IPS DF 19.7 (cell line): ENCODE results near the gene MCC.

Experiments
- DNase-seq: peaks from one replicate; pipeline ENCODE4 v3.0.0-alpha.2; 2013; ENCODE audit warnings: low read depth, low spot score

The MCC gene

GRCh38 chr5:113058706-113059226, 429.5 kb downstream of the MCC start:
- DNase-seq, result no peak

GRCh38 chr5:113058269-113058668, 430.0 kb downstream of the MCC start:
- no peak for DNase-seq

- DNase-seq, result no peak
Measured at GRCh38 chr5:113057557-113057984, 430.7 kb downstream of the MCC start.

- no peak for DNase-seq
Measured at GRCh38 chr5:113056988-113057387, 431.3 kb downstream of the MCC start.

- DNase-seq, result no peak
Measured at GRCh38 chr5:113054899-113055298, 433.4 kb downstream of the MCC start.

GRCh38 chr5:113053511-113053995, 434.7 kb downstream of the MCC start:
- DNase-seq, result no peak

GRCh38 chr5:113052041-113052795, 436.0 kb downstream of the MCC start:
- DNase-seq, result no peak

- DNase-seq, result no peak
Measured at GRCh38 chr5:113050721-113051382, 437.4 kb downstream of the MCC start.

- no peak for DNase-seq
Measured at GRCh38 chr5:113048931-113049330, 439.3 kb downstream of the MCC start.

- no peak for DNase-seq
Measured at GRCh38 chr5:113047733-113048652, 440.3 kb downstream of the MCC start.

- DNase-seq, result no peak
Measured at GRCh38 chr5:113047234-113047633, 441.0 kb downstream of the MCC start.

GRCh38 chr5:113044776-113045465, 443.3 kb downstream of the MCC start:
- DNase-seq, result no peak

GRCh38 chr5:113043491-113043931, 444.7 kb downstream of the MCC start:
- no peak for DNase-seq

- no peak for DNase-seq
Measured at GRCh38 chr5:113042491-113043243, 445.6 kb downstream of the MCC start.

GRCh38 chr5:113040672-113041260, 447.5 kb downstream of the MCC start:
- DNase-seq, result no peak

- no peak for DNase-seq
Measured at GRCh38 chr5:113039934-113040285, 448.3 kb downstream of the MCC start.

- DNase-seq, result no peak
Measured at GRCh38 chr5:113039229-113039933, 448.9 kb downstream of the MCC start.

GRCh38 chr5:113038714-113039113, 449.5 kb downstream of the MCC start:
- no peak for DNase-seq

- no peak for DNase-seq
Measured at GRCh38 chr5:113038136-113038535, 450.1 kb downstream of the MCC start.
